22Rv1 (cell line): ENCODE data around the gene LILRA1.

Experiments used
- CTCF ChIP-seq: fragments of 450-650 bp; IDR thresholded peaks from 2 replicates; pipeline ENCODE4 v1.5.1; 2017; ENCODE audit warnings: mild to moderate bottlenecking
- ZFX ChIP-seq: fragments of 450-650 bp; IDR thresholded peaks from 2 replicates; pipeline ENCODE4 v1.6.1; 2017; ENCODE audit warnings: antibody characterized with exemption, borderline replicate concordance

- TF ChIP-seq CTCF (no peak), ZFX (no peak)
Observed at GRCh38 chr19:54551293-54551692, 42.1 kb upstream of the LILRA1 start.
